Measurements from ENCODE around the gene GIPC1. TPM values are rescaled to one million over a fixed set of nuclear protein-coding genes. Genes with fewer than 3 reads are reported as not detected.
A peak's percentile ranks its signal among the peaks of the same experiment; 100 is the strongest.
"Not testable (repeated sequence)": the region's sequence is repeated elsewhere in the genome, so short reads cannot be mapped to it uniquely, and the experiment has no call there.

Gene GIPC1
- 67.4 and 71.1 TPM in 2 replicates for total RNA-seq (2014; rRNA removed; shearing (Covaris generic))

- Histone ChIP-seq H3K27ac (no peak within 1 kb of the TSS), H3K4me3 (peak within 1 kb of the TSS; percentile 62)
Measured at GRCh38 chr19:14496029-14496833, at the start of gene GIPC1. Gene GIPC1, minus strand, starts transcription at chr19:14496127. Its CDS starts 13,151 bp downstream, at chr19:14482976.

GRCh38 chr19:14545716-14546082 lies 49.8 kb upstream of the GIPC1 start:
- Histone ChIP-seq H3K9me3 (replicated peaks) (no peaks in the 10 kb centered on the region), H3K27ac (no peak overlapping the region), H3K4me1 (no peaks in the 10 kb centered on the region), H3K4me3 (no peak overlapping the region), H3K36me3 (peaks cover 12% of the 10 kb centered on the region; the same call in 1 of the 2 replicates), H3K27me3 (no peaks in the 10 kb centered on the region)
- DNase-seq: no peak

More at GRCh38 chr19:14496029-14496833, at the start of gene GIPC1:
- no peaks in the 10 kb centered on the region for H3K4me1 ChIP-seq
- H3K9me3 ChIP-seq (replicated peaks): no peaks in the 10 kb centered on the region
- H3K36me3 ChIP-seq: peaks cover 5% of the 10 kb centered on the region
- DNase-seq: peak; percentile 99 to 100
- no peaks in the 10 kb centered on the region for H3K27me3 ChIP-seq

GRCh38 chr19:14544977-14545715 lies 49.2 kb upstream of the GIPC1 start:
- Histone ChIP-seq H3K36me3 (peaks cover 15% of the 10 kb centered on the region; the same call in 1 of the 2 replicates), H3K4me3 (no peak overlapping the region), H3K9me3 (replicated peaks) (no peaks in the 10 kb centered on the region), H3K27me3 (no peaks in the 10 kb centered on the region), H3K4me1 (no peaks in the 10 kb centered on the region), H3K27ac (no peak overlapping the region)
- peak; percentile 65 to 67 for DNase-seq

GRCh38 chr19:14544047-14544446 lies 48.1 kb upstream of the GIPC1 start:
- no peaks in the 10 kb centered on the region for H3K27me3 ChIP-seq
- no peaks in the 10 kb centered on the region for H3K4me1 ChIP-seq
- H3K9me3 ChIP-seq (replicated peaks): no peaks in the 10 kb centered on the region
- H3K27ac ChIP-seq: no peak overlapping the region
- H3K4me3 ChIP-seq: no peak overlapping the region
- peaks cover 19% of the 10 kb centered on the region for H3K36me3 ChIP-seq
- no peak for DNase-seq

- H3K9me3 ChIP-seq (replicated peaks): no peaks in the 10 kb centered on the region
- H3K36me3 ChIP-seq: peaks cover 19% of the 10 kb centered on the region
- H3K27me3 ChIP-seq: no peaks in the 10 kb centered on the region
- H3K4me1 ChIP-seq: no peaks in the 10 kb centered on the region
- no peak for DNase-seq
- H3K27ac ChIP-seq: no peak overlapping the region
- H3K4me3 ChIP-seq: no peak overlapping the region
Measured at GRCh38 chr19:14542711-14543328, 46.9 kb upstream of the GIPC1 start.

GRCh38 chr19:14541979-14542378 lies 46.1 kb upstream of the GIPC1 start:
- peaks cover 18% of the 10 kb centered on the region for H3K36me3 ChIP-seq
- H3K27me3 ChIP-seq; H3K4me3 ChIP-seq; H3K4me1 ChIP-seq; H3K27ac ChIP-seq; DNase-seq; H3K9me3 ChIP-seq (replicated peaks): not testable (repeated sequence)

GRCh38 chr19:14540741-14541525 lies 45.0 kb upstream of the GIPC1 start:
- H3K4me3 ChIP-seq: no peak overlapping the region
- H3K36me3 ChIP-seq: peaks cover 21% of the 10 kb centered on the region
- no peak overlapping the region for H3K27ac ChIP-seq
- no peak for DNase-seq
- no peaks in the 10 kb centered on the region for H3K9me3 ChIP-seq (replicated peaks)
- H3K27me3 ChIP-seq: no peaks in the 10 kb centered on the region
- no peaks in the 10 kb centered on the region for H3K4me1 ChIP-seq

- Histone ChIP-seq H3K9me3 (replicated peaks) (no peaks in the 10 kb centered on the region), H3K4me3 (no peak overlapping the region), H3K4me1 (no peaks in the 10 kb centered on the region), H3K36me3 (peaks cover 32% of the 10 kb centered on the region), H3K27me3 (no peaks in the 10 kb centered on the region), H3K27ac (no peak overlapping the region)
- DNase-seq: peak; percentile 52 to 54
Measured at GRCh38 chr19:14536926-14537692, 41.2 kb upstream of the GIPC1 start.

- no peak overlapping the region for H3K27ac ChIP-seq
Measured at GRCh38 chr19:14533450-14533849, 37.5 kb upstream of the GIPC1 start.

GRCh38 chr19:14530506-14530905 lies 34.6 kb upstream of the GIPC1 start:
- Histone ChIP-seq H3K27ac (no peak overlapping the region), H3K36me3 (peaks cover 11% of the 10 kb centered on the region), H3K9me3 (replicated peaks) (no peaks in the 10 kb centered on the region), H3K4me1 (peaks cover 7% of the 10 kb centered on the region; the same call in 1 of the 2 replicates), H3K27me3 (no peaks in the 10 kb centered on the region), H3K4me3 (peak overlapping the region; percentile 84)
- no peak for DNase-seq

More at GRCh38 chr19:14533450-14533849, 37.5 kb upstream of the GIPC1 start:
- Histone ChIP-seq H3K4me1 (peaks cover 7% of the 10 kb centered on the region; the same call in 1 of the 2 replicates), H3K9me3 (replicated peaks) (no peaks in the 10 kb centered on the region), H3K4me3 (no peak overlapping the region), H3K27me3 (no peaks in the 10 kb centered on the region), H3K36me3 (peaks cover 18% of the 10 kb centered on the region)
- DNase-seq: no peak

- peak overlapping the region; percentile 84 for H3K27ac ChIP-seq
- H3K27me3 ChIP-seq: no peaks in the 10 kb centered on the region
- H3K4me1 ChIP-seq: peaks cover 7% of the 10 kb centered on the region; the same call in 1 of the 2 replicates
- no peaks in the 10 kb centered on the region for H3K9me3 ChIP-seq (replicated peaks)
- peak overlapping the region; percentile 84 for H3K4me3 ChIP-seq
- no peak for DNase-seq
- H3K36me3 ChIP-seq: peaks cover 10% of the 10 kb centered on the region
Measured at GRCh38 chr19:14530005-14530348, 34.0 kb upstream of the GIPC1 start.

- H3K4me1 ChIP-seq: peaks cover 7% of the 10 kb centered on the region; the same call in 1 of the 2 replicates
- H3K9me3 ChIP-seq (replicated peaks): no peaks in the 10 kb centered on the region
- peak; percentile 100 for DNase-seq
- peak within 1 kb of the TSS; percentile 84 for H3K27ac ChIP-seq
- H3K4me3 ChIP-seq: peak within 1 kb of the TSS; percentile 84
- H3K27me3 ChIP-seq: no peaks in the 10 kb centered on the region
- peaks cover 5% of the 10 kb centered on the region; the same call in 1 of the 2 replicates for H3K36me3 ChIP-seq
Measured at GRCh38 chr19:14529254-14530004, 33.5 kb upstream of the GIPC1 start, which contains the start of gene TECR. Gene TECR, plus strand, starts transcription at chr19:14529594. Its CDS starts 103 bp downstream, at chr19:14529697.
